ENCODE data around the gene P2RY8.
"Not testable (repeated sequence)": the region's sequence is repeated elsewhere in the genome, so short reads cannot be mapped to it uniquely, and the experiment has no call there.

Gene P2RY8

DNA sequence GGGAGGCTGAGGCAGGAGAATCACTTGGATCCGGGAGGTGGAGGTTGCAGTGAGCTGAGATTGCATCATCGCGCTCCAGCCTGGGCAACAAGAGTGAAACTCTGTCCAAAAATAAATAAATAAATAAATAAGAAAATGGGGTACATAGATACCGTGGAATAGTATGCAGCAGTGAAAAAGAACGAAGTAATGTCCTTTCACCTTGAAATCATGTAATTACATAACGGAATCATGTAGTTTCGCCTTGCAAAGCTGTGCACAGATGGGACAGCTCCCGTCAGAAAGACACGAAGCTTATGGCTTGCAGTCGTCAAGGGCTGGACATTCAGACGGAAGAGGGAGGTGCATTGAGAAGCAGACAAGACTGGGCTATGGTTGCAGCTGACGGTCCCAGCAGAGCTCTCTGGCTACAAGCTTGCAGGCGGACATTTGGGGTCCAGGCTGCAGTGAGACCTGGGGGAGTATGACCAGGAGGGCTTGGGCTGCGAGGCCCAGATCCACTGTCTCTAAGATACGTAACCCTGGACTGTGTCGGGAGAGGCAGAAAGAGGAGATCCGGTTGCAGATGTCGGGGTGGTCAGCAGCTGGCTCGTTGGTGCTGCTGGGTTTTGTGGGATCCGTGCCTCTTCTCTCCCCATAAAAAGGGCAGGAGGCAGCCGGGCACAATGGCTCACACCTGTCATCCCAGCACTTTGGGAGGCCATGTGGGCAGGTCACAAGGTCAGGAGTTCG lies 6.2 kb upstream of the P2RY8 start:
- DNase-seq, result no peak

DNA sequence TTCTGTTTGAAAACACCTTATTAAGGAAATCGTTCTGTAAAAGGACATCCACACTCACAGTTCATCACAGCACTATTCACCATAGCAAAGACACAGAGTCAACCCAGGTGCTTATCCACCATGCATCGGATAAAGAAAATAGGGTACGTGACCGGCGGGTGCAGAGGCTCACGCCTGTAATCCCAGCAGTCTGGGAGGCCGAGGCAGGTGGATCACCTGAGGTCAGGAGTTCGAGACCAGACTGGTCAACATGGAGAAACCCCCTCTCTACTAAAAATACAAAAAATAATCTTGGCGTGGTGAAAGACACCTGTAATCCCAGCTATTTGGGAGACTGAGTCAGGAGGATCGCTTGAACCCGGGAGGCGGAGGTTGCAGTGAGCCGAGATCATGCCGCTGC lies 2.2 kb upstream of the P2RY8 start:
- not testable (repeated sequence) for DNase-seq

DNA sequence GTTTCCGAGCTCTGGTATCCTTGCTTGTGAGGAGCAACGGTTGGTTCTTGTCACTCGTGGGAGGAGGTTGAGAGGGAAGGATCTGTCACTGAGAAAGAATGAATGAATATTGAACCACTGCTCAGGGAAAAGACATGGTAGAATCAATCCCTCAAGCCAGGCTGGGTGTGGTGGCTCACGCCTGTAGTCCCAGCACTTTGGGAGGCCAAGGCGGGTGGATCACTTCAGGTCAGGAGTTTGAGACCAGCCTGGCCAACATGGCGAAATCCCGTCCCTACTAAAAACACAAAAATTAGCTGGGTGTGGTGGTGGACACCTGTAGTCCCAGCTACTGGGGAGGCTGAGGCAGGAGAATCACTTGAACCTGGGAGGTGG lies 718 bp upstream of the P2RY8 start:
- not testable (repeated sequence) for DNase-seq

DNA sequence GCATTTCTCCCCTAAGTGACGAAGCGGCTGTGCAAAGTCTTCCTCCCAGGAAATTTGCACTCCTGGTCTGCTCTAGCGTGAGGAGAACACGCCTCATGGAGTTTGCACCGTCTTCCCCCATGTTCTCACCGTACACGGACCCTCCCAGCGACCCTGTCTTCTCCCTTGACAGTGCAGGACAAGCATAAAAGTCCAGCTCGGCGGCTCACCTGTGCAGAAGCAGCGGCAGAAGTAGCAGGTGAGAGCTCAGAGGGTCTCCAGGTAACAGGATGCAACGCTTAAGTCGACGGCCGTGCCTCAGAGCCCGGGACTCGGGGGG lies 314 bp downstream of the P2RY8 start:
- DNase-seq, result no peak

DNA sequence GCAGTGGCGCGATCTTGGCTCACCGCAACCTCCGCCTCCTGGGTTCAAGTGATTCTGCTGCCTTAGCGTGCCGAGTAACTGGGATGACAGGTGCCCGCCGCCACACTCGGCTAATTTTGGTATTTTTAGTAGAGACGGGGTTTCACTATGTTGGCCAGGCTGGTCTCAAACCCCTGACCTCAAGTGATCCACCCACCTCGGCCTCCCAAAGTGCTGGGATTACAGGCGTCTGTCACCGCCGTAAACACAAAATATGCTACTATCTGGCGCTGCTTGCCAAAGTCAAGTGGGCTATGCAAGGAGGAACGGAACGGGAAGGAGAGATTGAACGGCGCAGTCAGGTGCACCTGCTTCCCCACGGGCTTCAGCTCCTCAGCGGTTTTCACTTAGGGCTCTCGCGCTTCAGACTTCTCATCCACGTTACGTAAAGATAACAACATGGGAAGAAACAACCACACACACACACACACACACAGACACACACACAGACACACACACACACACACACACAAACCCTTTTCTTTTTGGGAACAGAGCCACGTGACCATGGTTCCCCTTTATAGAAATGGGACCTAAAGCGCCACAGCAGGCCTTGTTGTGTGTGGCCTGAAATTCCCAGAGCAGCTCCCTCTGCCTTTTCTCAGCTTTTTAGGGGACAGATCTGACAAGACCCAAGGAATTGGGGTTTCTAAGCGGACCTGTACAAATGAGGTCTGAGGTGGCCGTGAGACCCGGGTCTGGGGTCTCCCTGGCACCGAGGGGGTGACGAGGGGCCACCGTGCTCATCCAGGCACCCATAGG lies 1.5 kb downstream of the P2RY8 start:
- no peak for DNase-seq

DNA sequence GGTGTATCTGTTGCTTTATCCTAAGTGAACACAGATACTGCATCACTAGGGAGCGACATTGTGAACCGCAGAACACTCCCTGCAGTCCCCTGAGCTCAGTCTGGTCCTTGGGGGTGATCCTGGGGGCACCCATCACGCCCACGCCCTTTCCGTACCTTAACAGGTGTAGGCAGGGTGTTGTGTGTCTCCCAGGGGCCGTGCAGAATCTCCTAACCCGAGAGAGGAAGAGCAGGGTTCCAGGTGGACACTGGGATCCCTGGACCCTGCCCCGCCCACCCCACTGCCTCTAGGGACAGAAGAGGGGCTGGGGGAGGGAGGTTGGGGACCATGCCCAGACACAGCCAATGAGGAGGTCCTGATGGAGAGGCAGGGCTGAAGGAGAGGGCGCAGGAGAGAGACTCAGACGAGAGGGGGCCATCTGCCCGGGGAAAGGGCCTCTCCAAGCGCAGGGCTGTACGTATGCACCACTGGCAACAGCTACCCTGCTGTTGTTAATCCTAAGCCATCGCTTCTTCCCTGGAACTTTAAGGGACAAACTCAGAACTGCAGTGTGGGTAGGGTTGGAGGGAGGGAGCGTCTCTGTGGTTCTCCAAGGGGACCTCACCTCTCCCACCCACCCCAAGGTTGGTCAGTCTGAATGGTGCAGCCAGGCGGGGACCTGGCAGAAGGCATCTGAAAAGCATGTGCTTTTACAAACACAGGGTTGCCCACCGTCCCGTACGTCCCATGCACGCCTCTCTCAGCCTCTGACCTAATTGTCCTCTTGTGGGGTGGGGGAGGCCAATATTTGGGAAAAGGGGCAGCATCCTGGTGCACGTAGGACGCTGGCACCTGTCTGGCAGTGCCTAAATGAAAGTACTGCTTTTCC lies 2.5 kb downstream of the P2RY8 start:
- no peak for DNase-seq

DNA sequence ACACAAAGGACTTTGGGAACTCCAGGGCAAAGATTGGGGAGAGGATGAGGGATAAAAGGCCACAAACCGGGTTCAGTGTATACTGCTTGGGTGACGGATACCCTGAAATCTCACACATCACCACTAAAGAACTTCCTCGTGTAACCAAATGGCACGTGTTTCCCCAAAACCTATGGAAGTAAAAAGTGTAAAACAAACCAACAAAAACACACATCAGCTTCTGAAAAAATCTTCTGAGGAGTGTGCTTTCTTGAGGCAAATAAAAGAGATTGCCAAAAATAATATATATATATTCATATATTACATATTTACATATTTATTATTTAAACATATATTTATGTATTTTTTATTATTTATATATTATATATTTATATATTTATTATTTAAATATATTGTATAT lies 3.9 kb downstream of the P2RY8 start:
- no peak for DNase-seq

DNA sequence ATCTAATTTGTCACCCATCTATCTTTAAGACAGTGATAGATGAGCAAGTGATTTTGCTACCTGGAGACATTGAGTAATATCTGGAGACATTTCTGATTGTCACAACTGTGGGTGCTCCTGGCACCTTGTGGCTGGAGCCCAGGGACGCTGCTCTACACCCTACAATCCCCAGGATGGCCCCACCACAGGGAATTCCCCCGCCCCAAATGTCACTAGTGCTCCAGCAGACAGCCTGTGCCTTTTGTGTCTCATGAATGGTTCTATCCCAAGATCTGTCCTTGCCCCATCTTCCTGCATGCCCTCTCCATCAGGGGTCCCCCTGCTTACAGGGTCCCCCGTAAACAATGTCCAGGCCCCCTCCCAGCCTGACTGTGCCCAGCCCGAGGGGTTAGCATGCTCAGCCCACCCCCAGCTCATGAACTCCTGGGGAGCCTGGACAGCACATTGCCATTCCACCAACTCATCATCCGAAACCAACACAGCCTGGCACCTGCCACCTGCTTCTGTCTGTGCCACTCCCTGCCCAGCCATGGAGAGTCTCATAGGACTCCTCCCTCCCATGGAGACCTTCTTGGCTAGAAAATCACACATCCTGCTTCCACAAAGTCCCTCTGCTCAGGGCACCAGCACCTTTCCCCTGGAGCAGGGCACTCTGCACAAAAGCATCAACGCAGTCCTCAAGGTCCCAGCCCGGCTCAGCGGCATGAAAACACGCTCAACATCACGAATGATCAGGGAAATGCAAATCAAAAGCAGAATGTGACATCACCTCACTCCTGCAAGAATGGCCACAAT lies 5.7 kb downstream of the P2RY8 start:
- DNase-seq, result no peak

DNA sequence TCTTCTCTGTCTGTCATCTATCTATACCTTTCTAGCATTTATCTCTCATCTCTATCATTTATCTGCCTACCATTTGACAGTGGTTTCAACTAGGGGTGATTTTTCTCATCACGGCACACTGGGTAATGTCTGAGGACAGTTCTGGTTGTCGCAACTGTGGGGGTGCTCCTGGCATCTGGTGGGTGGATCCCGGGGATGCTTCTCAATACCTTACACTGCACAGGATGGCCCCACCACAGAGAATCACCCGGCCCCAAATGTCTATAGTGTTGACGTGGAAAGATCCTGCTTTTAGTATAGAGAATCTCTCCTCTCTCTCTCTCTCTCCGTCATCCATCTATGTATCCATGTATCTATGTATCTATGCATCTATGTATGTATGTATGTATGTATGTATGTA lies 7.2 kb downstream of the P2RY8 start:
- no peak for DNase-seq

DNA sequence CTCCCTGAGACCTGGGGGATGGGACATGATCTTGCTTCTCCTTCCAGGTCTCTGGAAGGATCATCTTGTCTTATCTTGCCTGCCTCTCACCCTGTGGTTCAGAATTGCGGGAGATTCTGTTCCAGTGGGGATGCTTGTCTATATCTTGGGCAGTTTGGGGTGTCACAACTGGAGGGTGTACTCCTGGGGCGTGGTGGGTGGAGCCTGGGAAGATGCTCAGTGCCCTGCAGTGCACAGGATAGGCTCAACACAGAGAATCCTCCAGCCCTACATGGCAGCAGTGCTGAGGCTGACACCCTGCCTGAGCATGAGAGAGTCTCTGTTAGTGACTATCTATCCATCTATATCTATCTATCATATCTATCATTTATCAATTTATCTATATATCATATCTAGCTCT lies 7.7 kb downstream of the P2RY8 start:
- no peak for DNase-seq

DNA sequence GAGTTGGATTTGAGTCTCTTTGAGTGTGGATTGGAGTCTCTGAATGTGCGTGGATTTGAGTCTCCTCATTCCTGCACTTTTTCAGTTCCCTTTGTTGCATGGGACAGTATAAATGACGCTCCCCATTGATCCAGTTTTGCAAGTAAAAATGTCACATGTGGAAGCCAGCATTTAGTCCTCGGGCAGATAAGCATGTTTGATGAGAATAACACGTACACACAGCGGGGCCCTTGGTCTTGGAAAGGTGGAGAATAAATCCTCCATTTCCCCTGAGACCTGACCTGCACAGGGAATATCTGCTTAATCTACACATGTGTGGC lies 8.1 kb downstream of the P2RY8 start:
- DNase-seq, result no peak

DNA sequence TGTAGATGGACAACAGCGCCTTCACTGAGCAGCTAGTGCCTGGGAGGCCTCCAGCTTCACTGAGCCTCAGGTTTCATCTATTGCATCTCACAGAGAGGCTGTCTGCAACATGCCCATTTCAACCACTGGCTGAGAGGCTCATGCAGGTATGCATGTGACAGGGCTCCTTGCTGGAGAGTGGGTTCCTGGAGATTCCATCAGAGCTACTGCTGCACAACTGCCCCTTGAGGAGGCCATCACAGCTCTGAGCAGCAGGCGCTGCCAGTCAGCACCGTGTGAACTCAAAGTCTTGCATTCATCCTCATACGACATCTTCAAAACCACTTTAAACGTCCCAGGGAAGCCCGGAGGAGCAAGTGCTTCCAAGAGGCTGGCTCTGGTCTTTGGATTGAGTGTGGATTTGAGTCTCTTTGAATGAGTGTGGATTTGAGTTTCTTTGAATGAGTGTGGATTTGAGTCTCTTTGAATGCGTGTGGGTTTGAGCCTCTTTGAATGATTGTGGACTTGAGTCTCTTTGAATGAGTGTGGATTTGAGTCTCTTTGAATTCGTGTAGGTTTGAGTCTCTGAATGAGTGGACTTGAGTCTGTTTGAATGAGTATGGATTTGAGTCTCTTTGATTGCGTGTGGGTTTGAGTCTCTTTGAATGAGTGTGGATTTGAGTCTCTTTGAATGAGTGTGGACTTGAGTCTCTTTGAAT lies 8.7 kb downstream of the P2RY8 start:
- no peak for DNase-seq

DNA sequence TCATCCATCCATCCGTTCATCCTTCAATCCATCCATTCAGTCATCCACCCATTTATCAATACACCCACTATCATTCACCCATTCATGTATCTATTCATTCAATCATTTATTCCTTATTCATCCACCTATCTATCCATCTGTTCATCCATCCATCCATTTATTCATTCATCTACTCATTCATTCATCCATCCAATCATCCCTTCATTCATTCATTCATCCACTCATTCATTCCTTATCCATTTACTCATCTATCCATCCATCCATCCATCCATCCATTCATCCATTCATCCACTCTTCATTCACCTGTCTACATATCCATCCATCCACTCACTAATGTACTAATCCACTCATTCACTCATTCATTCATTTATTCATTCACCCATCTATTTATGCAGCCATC lies 9.5 kb downstream of the P2RY8 start:
- no peak for DNase-seq

DNA sequence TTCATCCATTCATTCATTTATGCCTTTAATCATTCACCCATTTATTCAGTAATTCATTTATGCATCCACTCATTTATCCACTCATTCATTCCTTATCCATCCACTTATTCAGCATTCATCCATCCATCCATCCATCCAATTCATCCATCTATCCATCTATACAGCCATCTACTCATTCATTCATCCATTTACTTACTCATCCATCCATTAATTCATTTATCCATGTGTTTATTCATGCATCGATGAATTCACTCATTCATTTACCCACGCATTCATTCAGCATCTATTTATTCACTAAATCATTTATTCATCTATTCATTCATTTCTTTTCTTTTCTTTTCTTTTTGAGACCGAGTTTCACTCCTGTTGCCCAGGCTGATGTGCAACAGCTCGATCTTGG lies 10.4 kb downstream of the P2RY8 start:
- DNase-seq, result no peak

DNA sequence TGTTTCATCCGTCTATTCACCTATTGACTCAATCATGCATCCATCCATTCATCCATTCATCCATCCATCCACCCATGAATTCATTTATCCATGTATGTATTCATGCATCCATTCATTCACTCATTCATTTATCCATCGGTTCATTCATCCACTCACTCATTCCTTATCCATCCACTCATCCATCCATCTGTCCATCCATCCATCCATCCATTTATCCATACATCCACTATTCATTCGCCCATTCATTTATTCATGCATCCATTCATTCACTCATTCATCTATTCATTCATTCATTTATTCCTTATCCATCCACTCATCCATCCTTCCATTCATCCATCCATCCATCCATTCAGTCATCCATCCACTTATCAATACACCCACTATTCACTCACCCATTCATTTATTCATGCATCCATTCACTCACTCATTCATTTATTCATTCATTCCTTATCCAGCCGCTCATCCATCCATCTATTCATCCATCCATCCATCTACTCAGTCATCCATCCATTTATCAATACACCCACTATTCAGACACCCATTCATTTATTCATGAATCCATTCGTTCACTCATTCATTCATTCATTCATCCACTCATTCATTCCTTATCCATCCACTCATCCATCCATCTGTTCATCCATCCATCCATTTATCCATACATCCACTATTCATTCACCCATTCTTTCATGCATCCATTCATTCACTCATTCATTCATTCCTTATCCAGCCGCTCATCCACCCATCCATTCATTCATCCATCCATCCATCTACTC lies 11.2 kb downstream of the P2RY8 start:
- DNase-seq, result no peak

DNA sequence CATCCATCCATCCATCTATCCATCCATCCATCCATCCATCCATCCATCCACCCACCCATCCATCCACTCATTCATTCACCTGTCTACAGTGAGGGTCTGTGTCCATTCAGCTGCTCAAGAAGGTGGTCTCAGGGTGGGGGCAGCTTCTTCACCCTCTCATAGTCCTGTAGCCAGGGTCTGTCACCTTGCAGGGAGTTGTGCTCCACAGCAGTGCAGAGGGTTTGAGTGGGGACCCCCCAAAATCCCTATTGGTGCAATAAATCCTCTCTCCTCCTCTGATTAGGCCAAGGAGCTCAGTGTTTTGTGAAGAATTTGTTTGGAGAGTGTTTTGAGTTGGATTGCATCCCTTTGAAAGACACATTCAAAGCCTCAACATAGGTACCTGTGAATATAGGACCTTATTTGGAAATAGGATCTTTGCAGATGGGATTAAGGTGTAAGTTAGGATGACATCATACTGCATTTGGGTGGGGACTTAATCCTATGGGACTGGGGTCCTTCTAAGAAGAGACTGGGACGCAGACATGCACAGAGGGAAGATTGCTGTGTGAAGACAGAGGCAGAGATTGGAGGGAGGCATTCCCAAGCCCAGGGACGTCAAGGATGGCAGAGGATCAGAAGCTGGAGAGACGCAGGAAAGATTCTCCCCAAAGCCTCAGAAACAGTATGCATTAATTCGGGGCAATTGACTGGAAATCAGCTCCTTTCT lies 12.0 kb downstream of the P2RY8 start:
- DNase-seq, result no peak

DNA sequence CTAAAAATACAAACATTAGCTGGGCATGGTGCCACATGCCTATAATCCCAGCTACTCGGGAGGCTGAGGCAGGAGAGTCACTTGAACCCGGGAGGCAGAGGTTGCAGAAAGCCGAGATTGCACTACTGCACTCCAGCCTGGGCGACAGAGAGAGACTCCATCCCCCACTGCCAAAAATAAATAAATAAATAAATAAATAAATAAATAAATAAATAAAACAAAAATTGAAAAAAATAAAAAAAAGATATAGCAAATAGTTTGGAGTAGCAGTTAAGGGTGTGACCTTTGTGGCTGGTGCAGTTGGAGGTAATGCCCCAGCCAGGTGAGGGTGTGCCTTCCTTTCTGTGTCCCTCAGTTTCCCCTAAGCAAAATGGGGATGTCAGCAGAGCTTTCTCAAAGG lies 14.1 kb downstream of the P2RY8 start:
- DNase-seq, result not testable (repeated sequence)

DNA sequence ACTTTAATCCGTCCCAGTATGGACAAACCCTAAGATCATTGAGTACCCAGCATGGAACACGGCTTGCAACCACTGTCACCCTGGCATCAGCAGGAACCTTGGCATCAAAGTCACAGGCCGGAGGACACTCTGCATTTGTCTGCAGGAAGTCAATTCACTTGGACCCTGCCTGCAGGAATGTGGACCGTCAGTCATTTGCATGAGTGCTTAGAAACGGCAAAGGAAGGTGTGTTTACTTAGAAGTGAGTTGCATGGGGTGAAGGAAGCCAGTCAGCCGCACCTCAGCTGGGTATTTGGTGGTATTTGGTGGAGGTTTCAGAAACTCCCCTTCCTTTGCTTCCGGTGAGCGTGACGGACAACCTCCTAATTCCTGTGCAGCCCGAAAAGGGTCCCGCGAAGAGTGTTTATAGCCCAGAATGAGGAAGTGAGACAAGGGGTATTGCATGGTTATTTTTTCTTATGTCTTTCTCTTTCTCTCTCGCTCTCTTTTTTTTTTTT lies 15.5 kb downstream of the P2RY8 start:
- no peak for DNase-seq

DNA sequence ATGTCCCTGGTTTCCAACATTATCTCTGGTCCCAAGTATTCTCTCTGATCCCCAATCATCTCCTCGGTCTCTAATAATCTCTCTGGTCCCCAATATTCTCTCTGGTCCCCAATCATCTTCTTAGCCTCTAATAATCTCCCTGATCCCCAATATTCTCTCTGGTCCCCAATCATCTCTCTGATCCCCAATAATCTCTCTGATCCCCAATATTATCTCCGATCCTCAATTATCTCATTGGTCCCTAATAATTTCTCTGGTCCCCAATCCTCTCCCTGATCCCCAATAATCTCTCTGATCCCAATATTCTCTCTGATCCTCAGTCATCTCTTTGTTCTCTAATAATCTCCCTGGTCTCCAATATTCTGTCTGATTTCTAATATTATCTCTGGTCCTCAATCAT lies 16.6 kb downstream of the P2RY8 start:
- no peak for DNase-seq

DNA sequence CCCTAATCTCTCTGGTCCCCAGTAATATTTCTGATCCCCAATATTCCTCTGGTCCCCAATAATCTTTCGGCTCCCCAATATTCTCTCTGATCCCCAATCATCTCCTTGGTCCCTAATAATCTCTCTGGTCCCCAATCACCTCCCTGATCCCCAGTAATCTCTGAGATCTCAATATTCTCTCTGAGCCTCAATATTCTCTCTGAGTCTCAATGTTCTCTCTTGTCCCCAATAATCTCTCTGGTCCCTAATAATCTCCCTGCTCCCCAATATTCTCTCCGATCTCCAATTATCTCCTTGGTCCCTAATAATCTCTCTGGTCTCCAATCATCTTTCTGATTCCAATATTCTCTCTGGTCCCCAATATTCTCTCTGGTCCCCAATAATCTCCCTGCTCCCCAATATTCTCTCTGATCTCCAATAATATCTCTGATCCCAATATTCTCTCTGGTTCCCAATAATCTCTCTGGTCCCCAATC lies 17.9 kb downstream of the P2RY8 start:
- DNase-seq, result no peak

DNA sequence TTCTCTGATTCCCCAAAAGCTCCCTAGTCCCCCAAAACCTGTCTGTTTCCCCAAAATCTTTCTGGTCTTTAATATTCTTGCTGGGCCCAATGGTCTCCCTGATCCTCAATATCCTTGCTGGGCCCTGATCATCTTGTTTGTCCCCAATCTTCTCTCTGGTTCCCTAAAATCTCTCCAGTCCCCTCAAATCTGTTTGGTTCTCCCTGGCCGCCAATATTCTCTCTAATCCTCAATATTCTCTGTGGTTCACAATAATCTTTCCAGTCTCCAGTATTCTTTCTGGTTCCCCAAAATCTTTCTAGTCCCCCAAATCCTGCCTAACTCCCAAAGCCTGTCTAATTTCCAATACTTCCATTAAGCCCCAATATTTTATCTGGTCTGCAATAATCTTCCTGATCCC lies 18.5 kb downstream of the P2RY8 start:
- DNase-seq, result no peak

Data from NCI-H1417 (cell line).